ENCODE data around the gene ACTL10. TPM values are rescaled to one million over a fixed set of nuclear protein-coding genes. Genes with fewer than 3 reads are reported as not detected.

ACTL10 gene
- total RNA-seq, 2 donors from 2014 or later: 3.5 to 3.8 TPM

- intact Hi-C loops (cut with DNase I, micrococcal nuclease): no loop called here
These were observed 5.8 kb downstream of the ACTL10 start for GRCh38 chr20:33672426-33673113.

DNA sequence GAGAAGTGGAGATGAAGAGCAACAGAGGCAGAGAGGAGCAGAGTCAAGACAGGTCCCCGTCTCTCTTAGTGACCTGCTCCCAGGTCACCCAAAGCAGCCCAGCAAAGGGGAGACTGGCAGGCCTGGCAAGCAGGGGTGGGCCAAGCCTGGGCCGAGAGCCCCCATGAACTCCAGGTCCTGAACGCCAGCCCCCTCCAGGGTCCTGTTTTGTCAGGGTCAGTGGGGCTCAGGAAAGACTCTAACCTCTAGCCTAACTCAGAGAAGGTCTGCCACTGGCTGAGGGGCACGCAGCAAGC, 6.3 kb downstream of the ACTL10 start:
- DNase-seq (no peak), ATAC-seq (no peak)
- intact Hi-C loops (cut with DNase I, micrococcal nuclease): no loop called here

More at GRCh38 chr20:33672426-33673113, 5.8 kb downstream of the ACTL10 start:
- DNase-seq (no peak), ATAC-seq (no peak)

DNA sequence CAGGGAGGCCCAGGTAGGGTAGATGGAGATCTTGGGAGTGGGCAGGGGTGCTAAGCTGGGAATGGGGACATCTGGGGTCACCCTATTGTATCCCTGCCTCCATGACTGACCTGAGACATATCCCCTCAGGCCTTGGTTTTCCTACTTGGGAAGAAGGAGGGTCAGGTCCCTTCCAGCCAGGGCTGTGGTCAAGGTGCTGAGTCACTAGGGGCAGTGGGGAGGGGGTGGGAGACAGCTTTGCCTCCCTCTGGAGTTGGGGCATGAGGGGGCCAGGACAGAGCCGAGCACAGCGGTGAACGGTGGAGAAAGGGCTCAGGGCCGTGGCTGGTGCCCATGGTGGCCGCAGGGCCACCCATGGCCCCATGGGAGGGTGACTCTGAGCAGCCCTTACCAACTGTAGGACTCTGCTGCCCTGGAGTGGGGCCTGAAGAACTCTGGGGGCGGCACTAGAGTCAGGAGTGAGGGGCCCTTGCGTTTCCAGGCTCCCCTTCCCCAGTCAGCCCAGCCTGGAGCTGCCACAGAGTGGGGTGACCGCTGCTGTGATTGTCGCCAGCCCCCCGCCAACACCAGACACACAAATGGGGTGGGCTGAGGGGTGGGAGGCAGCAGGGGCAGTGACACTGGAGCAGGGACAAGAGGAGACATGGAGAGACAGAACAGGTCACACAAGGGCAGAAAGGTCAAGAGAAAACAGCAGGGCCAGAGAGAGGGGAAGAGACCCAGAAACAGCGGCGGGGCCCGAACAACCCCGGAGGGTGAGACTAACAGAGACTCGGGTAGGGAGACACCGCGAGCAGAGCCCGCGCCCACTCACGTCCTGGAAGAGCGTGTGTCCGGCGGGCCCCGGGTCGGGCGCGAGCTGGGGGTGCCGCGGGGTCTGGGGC, 6.9 kb downstream of the ACTL10 start:
- no peak for DNase-seq
- intact Hi-C loops (cut with DNase I, micrococcal nuclease): no loop called here
- peak; percentile 23 for ATAC-seq

DNA sequence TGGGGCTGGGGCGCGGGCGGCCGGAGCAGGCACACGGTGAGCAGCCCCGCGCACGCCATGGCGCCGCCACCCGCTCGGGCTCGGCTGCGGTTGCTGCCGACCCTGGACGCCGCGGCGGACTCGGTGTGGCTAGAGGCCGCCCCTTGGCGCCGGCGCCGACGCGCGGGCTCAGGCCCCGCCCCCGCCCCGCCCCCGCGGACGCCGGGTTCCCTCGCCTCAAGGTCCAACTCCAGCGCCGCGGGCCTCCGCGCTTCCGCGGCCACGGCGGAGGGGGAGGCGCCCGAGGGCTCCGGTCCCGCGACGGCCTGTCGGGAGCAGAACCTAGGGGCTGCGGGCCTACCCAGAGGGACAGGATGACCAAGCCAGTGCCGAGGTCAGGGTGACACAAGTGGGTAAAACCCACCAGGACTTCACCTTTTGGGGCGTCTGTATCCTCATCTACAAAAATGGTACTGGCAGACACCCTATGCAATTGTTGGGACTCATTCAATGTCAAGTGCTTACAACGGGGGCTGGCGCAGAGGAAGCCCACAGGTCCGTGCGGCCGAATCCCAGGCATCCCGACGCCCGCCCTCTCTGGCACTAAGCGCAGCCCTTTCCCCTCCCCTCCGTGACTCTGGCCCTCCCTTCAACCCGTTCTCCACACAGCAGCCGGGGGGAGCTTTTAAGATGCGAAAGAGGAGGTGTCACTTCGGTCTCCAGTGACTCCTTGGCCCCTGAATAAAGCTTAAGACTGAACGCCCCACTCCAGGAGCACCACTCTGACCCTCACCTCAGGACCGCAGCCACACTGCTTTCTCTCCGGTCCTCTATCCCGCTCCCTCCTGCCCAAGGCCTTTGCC, 7.8 kb downstream of the ACTL10 start, which contains the start of gene NECAB3:
Gene NECAB3, minus strand, starts transcription at position 135 of the 842 bp plus-strand sequence. Its CDS starts 76 bp downstream, at position 59.
- intact Hi-C loops (cut with DNase I, micrococcal nuclease): no loop called here
- ATAC-seq (peak; percentile 84), DNase-seq (peak; percentile 78 to 89)

DNA sequence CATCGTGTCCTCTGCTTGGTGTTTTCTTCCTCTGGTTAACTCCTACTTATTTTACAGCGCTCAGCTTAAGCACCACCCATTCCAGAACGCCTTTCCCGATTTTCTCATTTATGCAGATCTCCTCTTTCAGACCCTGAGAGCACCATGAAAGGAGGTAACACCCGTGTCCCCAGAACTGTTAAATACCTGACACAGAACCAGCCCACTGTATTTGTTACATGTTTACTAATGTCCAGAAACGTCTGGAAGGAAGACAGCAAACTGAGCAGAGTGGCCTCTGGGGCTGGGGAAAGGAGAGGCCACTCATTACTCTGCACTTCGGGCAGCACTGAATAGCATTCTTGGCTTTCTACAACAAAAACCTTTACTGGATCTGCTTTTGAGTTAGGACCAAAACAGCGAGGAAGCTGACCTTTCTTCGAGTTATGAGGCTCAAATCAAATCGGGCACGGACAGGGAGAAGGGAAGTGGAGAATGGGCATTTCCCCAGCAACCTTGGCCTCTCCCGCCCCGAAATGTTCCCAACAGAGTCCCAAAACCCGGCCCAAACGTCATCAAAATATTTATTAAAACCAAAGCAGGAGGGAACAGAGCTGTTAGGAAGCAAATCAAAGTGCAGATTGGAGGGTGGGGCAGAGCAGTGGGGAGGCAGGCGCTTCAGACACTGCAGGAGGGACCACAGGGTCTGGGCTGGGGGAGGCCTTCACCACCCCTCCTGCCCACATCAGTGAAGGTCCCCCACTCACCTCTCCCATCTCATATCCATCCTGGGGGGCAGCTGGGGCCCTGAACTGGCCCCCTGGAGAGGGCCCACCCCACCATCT, 8.6 kb downstream of the ACTL10 start:
- peak; percentile 49 for ATAC-seq
- no peak for DNase-seq
- intact Hi-C loops (cut with DNase I, micrococcal nuclease): no loop called here

- ATAC-seq (no peak), DNase-seq (no peak)
- intact Hi-C loops (cut with DNase I, micrococcal nuclease): no loop called here
These were observed 9.4 kb downstream of the ACTL10 start for GRCh38 chr20:33676121-33676520.

DNA sequence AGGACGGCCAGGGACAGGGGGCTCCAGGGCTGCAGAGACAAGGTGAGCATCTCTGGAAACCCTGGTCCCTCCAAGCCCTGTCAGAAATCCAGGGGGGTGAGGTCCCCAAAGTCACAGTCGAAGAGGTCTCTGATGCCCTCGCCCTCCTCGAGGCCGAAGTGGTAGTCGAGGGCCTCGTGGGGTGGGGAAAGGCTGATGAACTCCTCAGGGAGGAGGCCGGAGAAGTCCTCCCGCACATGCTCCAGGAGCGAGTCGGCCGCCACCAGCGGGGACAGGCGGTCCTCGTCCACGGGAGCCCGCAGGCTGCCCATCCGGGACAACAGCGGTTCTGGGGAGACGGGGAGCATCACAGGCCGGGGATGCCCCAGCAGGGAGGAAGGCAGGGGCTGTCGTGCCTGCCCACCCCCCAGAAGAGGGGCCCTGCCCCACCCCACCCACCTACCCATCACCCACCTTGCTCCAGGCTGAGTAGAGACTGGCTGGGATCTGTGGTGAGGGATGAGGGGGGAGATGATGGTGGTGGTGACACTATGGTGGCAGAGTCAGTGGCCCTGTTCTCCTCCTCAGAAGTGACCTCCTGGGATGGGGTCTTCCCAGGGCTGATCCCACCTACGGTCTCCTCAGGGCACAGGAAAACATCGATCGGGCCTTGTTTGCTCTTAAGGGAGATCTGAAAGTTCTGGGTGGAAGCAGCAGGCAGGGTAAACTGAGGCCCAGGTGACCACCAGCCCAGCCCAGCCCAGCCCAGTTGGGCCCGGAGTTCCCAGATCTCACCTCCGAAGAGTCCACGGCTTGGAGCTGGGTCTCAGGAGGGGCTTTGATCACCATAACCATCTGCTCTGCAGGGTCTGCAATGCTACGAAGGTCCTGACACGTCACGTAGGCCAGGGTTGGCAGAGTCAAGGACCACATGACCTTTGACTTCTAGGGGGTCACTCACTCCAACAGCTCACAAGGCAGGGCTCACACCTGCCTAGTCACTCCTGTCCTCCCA, 10.2 kb downstream of the ACTL10 start:
- DNase-seq (no peak), ATAC-seq (no peak)
- intact Hi-C loops (cut with DNase I, micrococcal nuclease): no loop called here

DNA sequence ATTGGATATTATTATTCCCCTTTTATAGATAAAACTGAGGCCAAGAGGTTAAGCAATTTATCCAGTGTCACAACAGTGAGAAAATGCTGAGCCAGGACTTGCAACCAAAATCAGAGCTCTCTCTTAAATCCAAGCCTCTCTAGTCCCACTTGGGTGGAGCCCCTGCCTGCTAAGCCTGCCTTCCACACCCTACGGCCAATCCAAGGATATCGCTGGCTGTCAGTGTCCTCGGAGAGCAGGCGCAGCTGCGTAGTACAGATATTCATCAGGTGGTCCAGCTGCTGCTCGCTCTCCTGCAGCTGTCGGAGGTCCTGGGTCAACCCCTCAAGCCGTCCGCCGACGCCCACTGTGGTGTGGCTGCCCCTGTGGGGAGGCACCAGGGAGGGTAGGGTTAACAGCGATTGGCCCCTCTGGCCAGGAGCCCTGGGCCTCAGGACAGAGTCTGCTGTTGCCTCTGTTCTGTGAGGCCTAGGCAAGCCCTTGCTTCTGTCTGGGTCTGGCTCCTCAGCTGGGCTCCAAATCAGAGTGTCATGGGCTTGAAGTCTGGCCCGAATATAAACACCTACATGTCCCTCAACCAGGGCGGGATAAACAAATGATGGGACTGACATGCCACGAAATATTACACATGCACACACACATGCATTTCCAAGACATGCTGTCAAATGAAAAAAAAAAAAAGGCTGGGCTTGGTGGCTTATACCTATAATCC, 11.4 kb downstream of the ACTL10 start:
- ATAC-seq: no peak
- intact Hi-C loops (cut with DNase I, micrococcal nuclease): no loop called here
- no peak for DNase-seq

- ATAC-seq (no peak), DNase-seq (no peak)
- intact Hi-C loops (cut with DNase I, micrococcal nuclease): no loop called here
These were observed 13.2 kb downstream of the ACTL10 start for GRCh38 chr20:33679758-33680485.

- DNase-seq: no peak
- no peak for ATAC-seq
- intact Hi-C loops (cut with DNase I, micrococcal nuclease): no loop called here
These were observed 13.9 kb downstream of the ACTL10 start for GRCh38 chr20:33680686-33681085.

DNA sequence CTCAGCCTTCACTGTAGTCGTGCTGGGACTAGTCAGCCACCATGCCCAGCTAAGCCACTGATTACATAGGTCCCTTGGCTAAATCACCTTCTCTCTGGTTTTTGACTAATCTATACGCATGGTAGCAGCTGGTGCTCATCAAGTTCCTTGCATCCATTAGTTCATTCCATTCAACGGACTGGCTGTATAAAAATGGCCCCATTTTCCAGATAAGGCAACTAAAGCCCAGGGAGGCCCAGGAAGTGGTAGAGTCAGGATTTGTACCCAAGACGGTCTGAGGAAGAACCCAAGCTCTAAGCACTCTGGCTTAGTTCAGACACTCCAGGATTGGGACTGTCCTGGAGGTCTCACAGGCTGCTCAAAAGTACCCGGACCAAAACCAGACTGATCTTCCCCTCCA, 14.5 kb downstream of the ACTL10 start:
- DNase-seq: no peak

GRCh38 chr20:33681728-33682353, 15.1 kb downstream of the ACTL10 start:
- DNase-seq: no peak
- intact Hi-C loops (cut with DNase I, micrococcal nuclease): no loop called here
- no peak for ATAC-seq

More for the DNA sequence above, 14.5 kb downstream of the ACTL10 start:
- no peak for ATAC-seq
- intact Hi-C loops (cut with DNase I, micrococcal nuclease): no loop called here

GRCh38 chr20:33684533-33685327, 18.0 kb downstream of the ACTL10 start:
- peak; percentile 27 for ATAC-seq
- intact Hi-C loops (cut with DNase I, micrococcal nuclease): no loop called here

GRCh38 chr20:33685328-33686099, 18.8 kb downstream of the ACTL10 start:
- ATAC-seq (peak; percentile 72), DNase-seq (peak; percentile 72 to 75)
- intact Hi-C loops (cut with DNase I, micrococcal nuclease): no loop called here

More at GRCh38 chr20:33684533-33685327, 18.0 kb downstream of the ACTL10 start:
- no peak for DNase-seq
